Measurements from ENCODE around the gene NDUFV3.

DNA sequence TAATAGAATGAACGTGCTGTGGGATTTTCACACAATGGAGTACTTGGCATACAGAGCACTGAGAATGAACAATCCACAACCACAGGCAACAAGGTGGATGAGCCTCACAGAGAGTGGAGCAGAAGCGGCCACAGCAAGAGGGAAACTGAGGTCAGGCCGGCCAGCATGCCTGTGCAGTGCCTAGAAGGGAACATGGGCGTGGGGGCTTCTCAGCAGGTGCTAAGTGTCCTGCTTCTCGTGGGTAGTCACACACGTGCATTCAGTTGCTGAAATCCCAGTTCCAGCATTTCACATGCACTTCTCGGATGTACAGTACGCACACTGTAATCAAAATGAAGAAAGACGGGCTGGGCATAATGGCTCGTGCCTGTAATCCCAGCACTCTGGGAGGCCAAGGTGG, 46.9 kb upstream of the NDUFV3 start:
- TF ChIP-seq, protein P1, sequence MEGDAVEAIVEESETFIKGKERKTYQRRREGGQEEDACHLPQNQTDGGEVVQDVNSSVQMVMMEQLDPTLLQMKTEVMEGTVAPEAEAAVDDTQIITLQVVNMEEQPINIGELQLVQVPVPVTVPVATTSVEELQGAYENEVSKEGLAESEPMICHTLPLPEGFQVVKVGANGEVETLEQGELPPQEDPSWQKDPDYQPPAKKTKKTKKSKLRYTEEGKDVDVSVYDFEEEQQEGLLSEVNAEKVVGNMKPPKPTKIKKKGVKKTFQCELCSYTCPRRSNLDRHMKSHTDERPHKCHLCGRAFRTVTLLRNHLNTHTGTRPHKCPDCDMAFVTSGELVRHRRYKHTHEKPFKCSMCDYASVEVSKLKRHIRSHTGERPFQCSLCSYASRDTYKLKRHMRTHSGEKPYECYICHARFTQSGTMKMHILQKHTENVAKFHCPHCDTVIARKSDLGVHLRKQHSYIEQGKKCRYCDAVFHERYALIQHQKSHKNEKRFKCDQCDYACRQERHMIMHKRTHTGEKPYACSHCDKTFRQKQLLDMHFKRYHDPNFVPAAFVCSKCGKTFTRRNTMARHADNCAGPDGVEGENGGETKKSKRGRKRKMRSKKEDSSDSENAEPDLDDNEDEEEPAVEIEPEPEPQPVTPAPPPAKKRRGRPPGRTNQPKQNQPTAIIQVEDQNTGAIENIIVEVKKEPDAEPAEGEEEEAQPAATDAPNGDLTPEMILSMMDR (conservative IDR thresholded peaks at IDR 0.05; ENCODE audit: low read depth in 2 of 2) = no peak
- TF ChIP-seq POLR2AphosphoS5 (IDR thresholded peaks at IDR 0.05; ENCODE audit: low read depth) (no peak), CREB1 (CRISPR knock-in tag; IDR thresholded peaks at IDR 0.05; ENCODE audit: low read depth) (no peak), REST (IDR thresholded peaks at IDR 0.05; ENCODE audit: unreplicated experiment) (no peak)

Measured in GM23338 (cell line).